HepG2 (cell line): ENCODE results near the gene JMJD8. TPM values are rescaled to one million over a fixed set of nuclear protein-coding genes. Genes with fewer than 3 reads are reported as not detected.

ENCODE experiments used
- ELF3 ChIP-seq: IDR thresholded peaks from 2 replicates; pipeline ENCODE4 v1.6.1; 2016; ENCODE audit warnings: missing genetic modification reagents, missing compliant biosample characterization
- FLYWCH1 ChIP-seq: sonication (generic); formaldehyde crosslinking; IDR thresholded peaks from 2 replicates; pipeline ENCODE4 v1.8.1; 2023; ENCODE audit warnings: mild to moderate bottlenecking, missing genetic modification reagents
- KLF6 ChIP-seq: IDR thresholded peaks from 2 replicates; pipeline ENCODE4 v1.8.0; 2016; ENCODE audit warnings: missing biosample characterization, missing genetic modification reagents
- NFE2L2 ChIP-seq: fragments of 150-350 bp; IDR thresholded peaks from 2 replicates; pipeline ENCODE4 v1.6.1; 2014; ENCODE audit warnings: low read length
- PCBP2 ChIP-seq: fragments of 200-400 bp; formaldehyde crosslinking; optimal IDR thresholded peaks from 2 replicates; pipeline ENCODE3; 2018; ENCODE audit warnings: low read length, low read depth; ENCODE audit not compliant: poor library complexity, severe bottlenecking
- RFX1 ChIP-seq: fragments of 450-650 bp; IDR thresholded peaks from 2 replicates; pipeline ENCODE4 v1.6.1; 2017
- SETDB1 ChIP-seq: sonication (generic); formaldehyde crosslinking; IDR thresholded peaks from 2 replicates; pipeline ENCODE4 v1.5.1; 2020; ENCODE audit warnings: missing genetic modification reagents, mild to moderate bottlenecking, borderline replicate concordance
- SRY ChIP-seq: sonication (generic); formaldehyde crosslinking; IDR thresholded peaks from 2 replicates; pipeline ENCODE4 v1.8.0; 2022; ENCODE audit warnings: mild to moderate bottlenecking, missing genetic modification reagents
- TEAD2 ChIP-seq: sonication (generic); formaldehyde crosslinking; IDR thresholded peaks from 2 replicates; pipeline ENCODE4 v1.9.0; 2021; ENCODE audit warnings: missing genetic modification reagents
- ZBTB7A ChIP-seq: sonication (generic); formaldehyde crosslinking; IDR thresholded peaks from 2 replicates; pipeline ENCODE4 v1.8.0; 2022; ENCODE audit warnings: mild to moderate bottlenecking, missing genetic modification reagents
- ZNF10 ChIP-seq: sonication (generic); formaldehyde crosslinking; IDR thresholded peaks from 2 replicates; pipeline ENCODE4 v1.4.0; 2020; ENCODE audit warnings: mild to moderate bottlenecking, low read depth, missing genetic modification reagents, borderline replicate concordance
- ZNF333 ChIP-seq: sonication (generic); formaldehyde crosslinking; IDR thresholded peaks from 2 replicates; pipeline ENCODE4 v1.4.0; 2020; ENCODE audit warnings: mild to moderate bottlenecking, missing genetic modification reagents, borderline replicate concordance
- ZNF605 ChIP-seq: sonication (generic); formaldehyde crosslinking; IDR thresholded peaks from 2 replicates; pipeline ENCODE4 v1.8.0; 2022; ENCODE audit warnings: mild to moderate bottlenecking, missing genetic modification reagents
- ZNF724P ChIP-seq: sonication (generic); formaldehyde crosslinking; IDR thresholded peaks from 2 replicates; pipeline ENCODE4 v1.8.0; 2022; ENCODE audit warnings: missing genetic modification reagents, borderline replicate concordance
- ZNF841 ChIP-seq: sonication (generic); formaldehyde crosslinking; IDR thresholded peaks from 2 replicates; pipeline ENCODE4 v1.8.1; 2023; ENCODE audit warnings: missing genetic modification reagents, borderline replicate concordance
- polyA plus RNA-seq, 8 experiments: library from polyadenylated mRNA; depleted of rRNA in 3 of 8; stranded (reverse) in 7 of 8; unstranded in 1 of 8; fragments of >200 nt; fragmentation: Illumina TruSeq in 4 of 8; extraction: Trizol in 4 of 8; gene quantifications; 2 replicates each; pipeline versions ENCODE4 v1.2.1 to v1.2.3, GENCODE V29; 2011 to 2016; ENCODE audit warnings: low read depth in 4 of 8, missing spikeins in 1 of 8, mixed read lengths in 1 of 8; ENCODE audit not compliant: insufficient read depth in 1 of 8
- total RNA-seq, 5 experiments: library from RNA; depleted of rRNA; stranded (reverse); fragments of >200 nt; fragmentation: Illumina TruSeq; extraction: Trizol; gene quantifications; 2 replicates each; pipeline ENCODE4 v1.2.3, GENCODE V29; 2016; ENCODE audit warnings: low read depth in 1 of 5
- TF ChIP-seq, protein P1 (sequence below): sonication (generic); formaldehyde crosslinking; IDR thresholded peaks from 2 replicates; pipeline ENCODE4 v1.8.0; 2022; ENCODE audit warnings: mild to moderate bottlenecking, missing genetic modification reagents, borderline replicate concordance
- TF ChIP-seq, protein P2 (sequence below): sonication (generic); formaldehyde crosslinking; IDR thresholded peaks from 2 replicates; pipeline ENCODE4 v1.5.0; 2020; ENCODE audit warnings: mild to moderate bottlenecking, missing genetic modification reagents
- TF ChIP-seq, protein P3 (sequence below): sonication (generic); formaldehyde crosslinking; IDR thresholded peaks from 2 replicates; pipeline ENCODE4 v1.5.0; 2020; ENCODE audit warnings: missing genetic modification reagents, mild to moderate bottlenecking, borderline replicate concordance
- TF ChIP-seq, protein P4 (sequence below): sonication (generic); formaldehyde crosslinking; IDR thresholded peaks from 2 replicates; pipeline ENCODE4 v1.4.0; 2020; ENCODE audit warnings: missing genetic modification reagents
- TF ChIP-seq, protein P5 (sequence below): sonication (generic); formaldehyde crosslinking; IDR thresholded peaks from 2 replicates; pipeline ENCODE4 v1.5.0; 2020; ENCODE audit warnings: missing genetic modification reagents

JMJD8 gene
- total and polyA plus RNA-seq, 2 of the 13 experiments (the other 11 are each of a cell fraction or from before 2014, with no cell fraction given) = 2.6 to 11.8 TPM

DNA sequence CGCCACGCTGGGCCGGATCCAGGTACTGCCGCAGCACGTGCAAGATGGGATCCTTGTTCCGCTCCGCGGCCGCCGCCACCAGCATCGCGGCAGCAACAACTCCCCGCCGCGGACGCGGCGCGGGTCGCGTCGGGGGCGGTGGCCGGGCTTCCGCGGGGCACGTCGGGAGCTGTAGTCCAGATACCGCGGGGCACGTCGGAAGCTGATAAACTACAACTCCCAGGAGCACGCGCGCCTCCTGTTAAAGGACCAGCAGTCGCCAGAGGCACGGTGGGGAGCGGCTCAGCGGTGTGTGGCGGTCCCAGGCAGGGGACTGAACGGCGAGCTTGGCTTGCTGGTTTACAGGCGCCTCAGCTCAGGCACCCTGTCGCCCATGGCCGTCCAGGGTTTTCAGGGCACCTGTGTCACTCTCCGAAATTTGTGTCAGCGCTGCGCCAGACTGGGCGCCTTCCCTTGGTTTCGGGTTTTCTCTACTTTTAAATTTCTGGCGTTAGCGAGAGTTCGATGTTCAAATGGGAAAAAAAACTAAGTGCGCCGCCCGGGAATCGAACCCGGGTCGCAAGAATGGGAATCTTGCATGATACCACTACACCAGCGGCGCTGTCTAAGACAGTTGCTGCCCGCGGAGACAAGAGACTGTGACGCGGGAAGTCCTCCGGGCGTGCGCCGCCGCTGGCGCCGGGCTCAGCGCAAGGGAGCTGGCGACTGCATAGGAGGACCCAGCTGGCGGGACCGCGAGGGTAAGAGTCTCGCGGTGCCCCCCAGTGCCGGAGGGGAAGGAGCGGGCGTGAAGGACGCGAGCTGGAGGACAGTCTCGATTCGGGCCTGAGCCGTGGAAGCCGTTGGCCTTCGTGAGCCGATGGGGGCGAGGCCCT, 47.7 kb downstream of the JMJD8 start, which contains the start of gene METTL26 (continued):
- TF ChIP-seq, protein P1, sequence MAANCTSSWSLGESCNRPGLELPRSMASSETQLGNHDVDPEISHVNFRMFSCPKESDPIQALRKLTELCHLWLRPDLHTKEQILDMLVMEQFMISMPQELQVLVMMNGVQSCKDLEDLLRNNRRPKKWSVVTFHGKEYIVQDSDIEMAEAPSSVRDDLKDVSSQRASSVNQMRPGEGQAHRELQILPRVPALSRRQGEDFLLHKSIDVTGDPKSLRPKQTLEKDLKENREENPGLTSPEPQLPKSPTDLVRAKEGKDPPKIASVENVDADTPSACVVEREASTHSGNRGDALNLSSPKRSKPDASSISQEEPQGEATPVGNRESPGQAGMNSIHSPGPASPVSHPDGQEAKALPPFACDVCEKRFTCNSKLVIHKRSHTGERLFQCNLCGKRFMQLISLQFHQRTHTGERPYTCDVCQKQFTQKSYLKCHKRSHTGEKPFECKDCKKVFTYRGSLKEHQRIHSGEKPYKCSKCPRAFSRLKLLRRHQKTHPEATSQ (CRISPR knock-in tag) = peak; percentile 76; the same call in 1 of the 2 replicates
- TF ChIP-seq, protein P2, sequence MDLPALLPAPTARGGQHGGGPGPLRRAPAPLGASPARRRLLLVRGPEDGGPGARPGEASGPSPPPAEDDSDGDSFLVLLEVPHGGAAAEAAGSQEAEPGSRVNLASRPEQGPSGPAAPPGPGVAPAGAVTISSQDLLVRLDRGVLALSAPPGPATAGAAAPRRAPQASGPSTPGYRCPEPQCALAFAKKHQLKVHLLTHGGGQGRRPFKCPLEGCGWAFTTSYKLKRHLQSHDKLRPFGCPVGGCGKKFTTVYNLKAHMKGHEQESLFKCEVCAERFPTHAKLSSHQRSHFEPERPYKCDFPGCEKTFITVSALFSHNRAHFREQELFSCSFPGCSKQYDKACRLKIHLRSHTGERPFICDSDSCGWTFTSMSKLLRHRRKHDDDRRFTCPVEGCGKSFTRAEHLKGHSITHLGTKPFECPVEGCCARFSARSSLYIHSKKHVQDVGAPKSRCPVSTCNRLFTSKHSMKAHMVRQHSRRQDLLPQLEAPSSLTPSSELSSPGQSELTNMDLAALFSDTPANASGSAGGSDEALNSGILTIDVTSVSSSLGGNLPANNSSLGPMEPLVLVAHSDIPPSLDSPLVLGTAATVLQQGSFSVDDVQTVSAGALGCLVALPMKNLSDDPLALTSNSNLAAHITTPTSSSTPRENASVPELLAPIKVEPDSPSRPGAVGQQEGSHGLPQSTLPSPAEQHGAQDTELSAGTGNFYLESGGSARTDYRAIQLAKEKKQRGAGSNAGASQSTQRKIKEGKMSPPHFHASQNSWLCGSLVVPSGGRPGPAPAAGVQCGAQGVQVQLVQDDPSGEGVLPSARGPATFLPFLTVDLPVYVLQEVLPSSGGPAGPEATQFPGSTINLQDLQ (CRISPR knock-in tag) = no peak
- TF ChIP-seq, protein P3, sequence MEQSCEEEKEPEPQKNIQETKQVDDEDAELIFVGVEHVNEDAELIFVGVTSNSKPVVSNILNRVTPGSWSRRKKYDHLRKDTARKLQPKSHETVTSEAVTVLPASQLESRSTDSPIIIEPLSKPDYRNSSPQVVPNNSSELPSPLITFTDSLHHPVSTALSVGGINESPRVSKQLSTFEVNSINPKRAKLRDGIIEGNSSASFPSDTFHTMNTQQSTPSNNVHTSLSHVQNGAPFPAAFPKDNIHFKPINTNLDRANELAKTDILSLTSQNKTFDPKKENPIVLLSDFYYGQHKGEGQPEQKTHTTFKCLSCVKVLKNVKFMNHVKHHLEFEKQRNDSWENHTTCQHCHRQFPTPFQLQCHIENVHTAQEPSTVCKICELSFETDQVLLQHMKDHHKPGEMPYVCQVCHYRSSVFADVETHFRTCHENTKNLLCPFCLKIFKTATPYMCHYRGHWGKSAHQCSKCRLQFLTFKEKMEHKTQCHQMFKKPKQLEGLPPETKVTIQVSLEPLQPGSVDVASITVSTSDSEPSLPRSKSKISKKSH = no peak
- TF ChIP-seq KLF6 = no peak; the same call in 1 of the 2 replicates
- TF ChIP-seq RFX1 = no peak
- TF ChIP-seq SRY (CRISPR knock-in tag) = no peak
- TF ChIP-seq, protein P4, sequence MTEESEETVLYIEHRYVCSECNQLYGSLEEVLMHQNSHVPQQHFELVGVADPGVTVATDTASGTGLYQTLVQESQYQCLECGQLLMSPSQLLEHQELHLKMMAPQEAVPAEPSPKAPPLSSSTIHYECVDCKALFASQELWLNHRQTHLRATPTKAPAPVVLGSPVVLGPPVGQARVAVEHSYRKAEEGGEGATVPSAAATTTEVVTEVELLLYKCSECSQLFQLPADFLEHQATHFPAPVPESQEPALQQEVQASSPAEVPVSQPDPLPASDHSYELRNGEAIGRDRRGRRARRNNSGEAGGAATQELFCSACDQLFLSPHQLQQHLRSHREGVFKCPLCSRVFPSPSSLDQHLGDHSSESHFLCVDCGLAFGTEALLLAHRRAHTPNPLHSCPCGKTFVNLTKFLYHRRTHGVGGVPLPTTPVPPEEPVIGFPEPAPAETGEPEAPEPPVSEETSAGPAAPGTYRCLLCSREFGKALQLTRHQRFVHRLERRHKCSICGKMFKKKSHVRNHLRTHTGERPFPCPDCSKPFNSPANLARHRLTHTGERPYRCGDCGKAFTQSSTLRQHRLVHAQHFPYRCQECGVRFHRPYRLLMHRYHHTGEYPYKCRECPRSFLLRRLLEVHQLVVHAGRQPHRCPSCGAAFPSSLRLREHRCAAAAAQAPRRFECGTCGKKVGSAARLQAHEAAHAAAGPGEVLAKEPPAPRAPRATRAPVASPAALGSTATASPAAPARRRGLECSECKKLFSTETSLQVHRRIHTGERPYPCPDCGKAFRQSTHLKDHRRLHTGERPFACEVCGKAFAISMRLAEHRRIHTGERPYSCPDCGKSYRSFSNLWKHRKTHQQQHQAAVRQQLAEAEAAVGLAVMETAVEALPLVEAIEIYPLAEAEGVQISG (CRISPR knock-in tag) = peak; percentile 96
- TF ChIP-seq NFE2L2 = no peak
- no peak for TF ChIP-seq SETDB1 (CRISPR knock-in tag)
- peak; percentile 75; the same call in 1 of the 2 replicates for TF ChIP-seq ZNF333 (CRISPR knock-in tag)
- peak; percentile 74; the same call in 1 of the 2 replicates for TF ChIP-seq ZBTB7A (CRISPR knock-in tag)
- peak; percentile 93 for TF ChIP-seq ZNF724P (CRISPR knock-in tag)
- no peak for TF ChIP-seq ZNF10 (CRISPR knock-in tag)
- peak; percentile 86 for TF ChIP-seq ZNF605
- TF ChIP-seq FLYWCH1 = no peak
- TF ChIP-seq TEAD2 = no peak
- no peak; the same call in 1 of the 2 replicates for TF ChIP-seq ELF3 (CRISPR knock-in tag)
- TF ChIP-seq, protein P5, sequence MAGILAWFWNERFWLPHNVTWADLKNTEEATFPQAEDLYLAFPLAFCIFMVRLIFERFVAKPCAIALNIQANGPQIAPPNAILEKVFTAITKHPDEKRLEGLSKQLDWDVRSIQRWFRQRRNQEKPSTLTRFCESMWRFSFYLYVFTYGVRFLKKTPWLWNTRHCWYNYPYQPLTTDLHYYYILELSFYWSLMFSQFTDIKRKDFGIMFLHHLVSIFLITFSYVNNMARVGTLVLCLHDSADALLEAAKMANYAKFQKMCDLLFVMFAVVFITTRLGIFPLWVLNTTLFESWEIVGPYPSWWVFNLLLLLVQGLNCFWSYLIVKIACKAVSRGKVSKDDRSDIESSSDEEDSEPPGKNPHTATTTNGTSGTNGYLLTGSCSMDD = no peak
- no peak for TF ChIP-seq ZNF841 (CRISPR knock-in tag)
- no peak for TF ChIP-seq PCBP2
